ENCODE results near the gene FAM13A. TPM values are rescaled to one million over a fixed set of nuclear protein-coding genes. Genes with fewer than 3 reads are reported as not detected.
A peak's percentile ranks its signal among the peaks of the same experiment; 100 is the strongest.

FAM13A gene
- total and polyA plus RNA-seq, 9 of the 15 experiments (the other 6 are each of a cell fraction or from before 2014, with no cell fraction given), result 11.3 to 23.3 (median 14.7) TPM

- no peak for TF ChIP-seq PTBP1 (IDR thresholded peaks at IDR 0.05; ENCODE audit: low read depth, low read length)
- TF ChIP-seq ETV1 (tag; conservative IDR thresholded peaks at IDR 0.05; ENCODE audit: low read depth), result peak; percentile 76
- no peak for TF ChIP-seq ZNF41 (CRISPR knock-in tag; conservative IDR thresholded peaks at IDR 0.05)
- TF ChIP-seq PHF8 (IDR thresholded peaks at IDR 0.05; ENCODE audit: borderline replicate concordance, low read length), result no peak
- TF ChIP-seq, protein P1, sequence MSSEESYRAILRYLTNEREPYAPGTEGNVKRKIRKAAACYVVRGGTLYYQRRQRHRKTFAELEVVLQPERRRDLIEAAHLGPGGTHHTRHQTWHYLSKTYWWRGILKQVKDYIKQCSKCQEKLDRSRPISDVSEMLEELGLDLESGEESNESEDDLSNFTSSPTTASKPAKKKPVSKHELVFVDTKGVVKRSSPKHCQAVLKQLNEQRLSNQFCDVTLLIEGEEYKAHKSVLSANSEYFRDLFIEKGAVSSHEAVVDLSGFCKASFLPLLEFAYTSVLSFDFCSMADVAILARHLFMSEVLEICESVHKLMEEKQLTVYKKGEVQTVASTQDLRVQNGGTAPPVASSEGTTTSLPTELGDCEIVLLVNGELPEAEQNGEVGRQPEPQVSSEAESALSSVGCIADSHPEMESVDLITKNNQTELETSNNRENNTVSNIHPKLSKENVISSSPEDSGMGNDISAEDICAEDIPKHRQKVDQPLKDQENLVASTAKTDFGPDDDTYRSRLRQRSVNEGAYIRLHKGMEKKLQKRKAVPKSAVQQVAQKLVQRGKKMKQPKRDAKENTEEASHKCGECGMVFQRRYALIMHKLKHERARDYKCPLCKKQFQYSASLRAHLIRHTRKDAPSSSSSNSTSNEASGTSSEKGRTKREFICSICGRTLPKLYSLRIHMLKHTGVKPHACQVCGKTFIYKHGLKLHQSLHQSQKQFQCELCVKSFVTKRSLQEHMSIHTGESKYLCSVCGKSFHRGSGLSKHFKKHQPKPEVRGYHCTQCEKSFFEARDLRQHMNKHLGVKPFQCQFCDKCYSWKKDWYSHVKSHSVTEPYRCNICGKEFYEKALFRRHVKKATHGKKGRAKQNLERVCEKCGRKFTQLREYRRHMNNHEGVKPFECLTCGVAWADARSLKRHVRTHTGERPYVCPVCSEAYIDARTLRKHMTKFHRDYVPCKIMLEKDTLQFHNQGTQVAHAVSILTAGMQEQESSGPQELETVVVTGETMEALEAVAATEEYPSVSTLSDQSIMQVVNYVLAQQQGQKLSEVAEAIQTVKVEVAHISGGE (CRISPR knock-in tag; IDR thresholded peaks at IDR 0.05), result peak in 1 of 3 experiments; percentile 63; a peak in 2 of 6 replicates
- TF ChIP-seq JUNB (CRISPR knock-in tag; conservative IDR thresholded peaks at IDR 0.05), result no peak
- no peak for TF ChIP-seq KLF16 (IDR thresholded peaks at IDR 0.05)
- TF ChIP-seq ZNF316 (IDR thresholded peaks at IDR 0.05), result peak; percentile 64; the same call in 1 of the 2 replicates
- TF ChIP-seq TEAD2 (tag; IDR thresholded peaks at IDR 0.05), result no peak
- no peak for TF ChIP-seq CBX2 (IDR thresholded peaks at IDR 0.05; ENCODE audit: insufficient read depth, low read length, poor library complexity, severe bottlenecking)
- no peak for TF ChIP-seq CBX8 (IDR thresholded peaks at IDR 0.05; ENCODE audit: borderline replicate concordance, extremely low read depth, low read depth, low read length, poor library complexity, severe bottlenecking)
- TF ChIP-seq NR1H2 (CRISPR knock-in tag; IDR thresholded peaks at IDR 0.05), result no peak
- TF ChIP-seq GTF2E2 (tag; IDR thresholded peaks at IDR 0.05), result no peak
- TF ChIP-seq ELF4 (CRISPR knock-in tag; IDR thresholded peaks at IDR 0.05), result no peak
- no peak for TF ChIP-seq ID3 (CRISPR knock-in tag; IDR thresholded peaks at IDR 0.05)
- 0 out of 2 replicates have a peak, but pooled peaks have one; percentile 37 for TF ChIP-seq ID3 (tag; IDR thresholded peaks at IDR 0.05)
- TF ChIP-seq, protein P2, sequence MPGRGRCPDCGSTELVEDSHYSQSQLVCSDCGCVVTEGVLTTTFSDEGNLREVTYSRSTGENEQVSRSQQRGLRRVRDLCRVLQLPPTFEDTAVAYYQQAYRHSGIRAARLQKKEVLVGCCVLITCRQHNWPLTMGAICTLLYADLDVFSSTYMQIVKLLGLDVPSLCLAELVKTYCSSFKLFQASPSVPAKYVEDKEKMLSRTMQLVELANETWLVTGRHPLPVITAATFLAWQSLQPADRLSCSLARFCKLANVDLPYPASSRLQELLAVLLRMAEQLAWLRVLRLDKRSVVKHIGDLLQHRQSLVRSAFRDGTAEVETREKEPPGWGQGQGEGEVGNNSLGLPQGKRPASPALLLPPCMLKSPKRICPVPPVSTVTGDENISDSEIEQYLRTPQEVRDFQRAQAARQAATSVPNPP (IDR thresholded peaks at IDR 0.05; ENCODE audit: borderline replicate concordance, insufficient read depth, insufficient read length), result no peak
- TF ChIP-seq, protein P3, sequence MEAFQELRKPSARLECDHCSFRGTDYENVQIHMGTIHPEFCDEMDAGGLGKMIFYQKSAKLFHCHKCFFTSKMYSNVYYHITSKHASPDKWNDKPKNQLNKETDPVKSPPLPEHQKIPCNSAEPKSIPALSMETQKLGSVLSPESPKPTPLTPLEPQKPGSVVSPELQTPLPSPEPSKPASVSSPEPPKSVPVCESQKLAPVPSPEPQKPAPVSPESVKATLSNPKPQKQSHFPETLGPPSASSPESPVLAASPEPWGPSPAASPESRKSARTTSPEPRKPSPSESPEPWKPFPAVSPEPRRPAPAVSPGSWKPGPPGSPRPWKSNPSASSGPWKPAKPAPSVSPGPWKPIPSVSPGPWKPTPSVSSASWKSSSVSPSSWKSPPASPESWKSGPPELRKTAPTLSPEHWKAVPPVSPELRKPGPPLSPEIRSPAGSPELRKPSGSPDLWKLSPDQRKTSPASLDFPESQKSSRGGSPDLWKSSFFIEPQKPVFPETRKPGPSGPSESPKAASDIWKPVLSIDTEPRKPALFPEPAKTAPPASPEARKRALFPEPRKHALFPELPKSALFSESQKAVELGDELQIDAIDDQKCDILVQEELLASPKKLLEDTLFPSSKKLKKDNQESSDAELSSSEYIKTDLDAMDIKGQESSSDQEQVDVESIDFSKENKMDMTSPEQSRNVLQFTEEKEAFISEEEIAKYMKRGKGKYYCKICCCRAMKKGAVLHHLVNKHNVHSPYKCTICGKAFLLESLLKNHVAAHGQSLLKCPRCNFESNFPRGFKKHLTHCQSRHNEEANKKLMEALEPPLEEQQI (IDR thresholded peaks at IDR 0.05), result peak; percentile 32; the same call in 1 of the 2 replicates
- no peak for TF ChIP-seq STAT5B (CRISPR knock-in tag; IDR thresholded peaks at IDR 0.05)
- no peak for TF ChIP-seq SETDB1 (IDR thresholded peaks at IDR 0.05; ENCODE audit: low read length)
- no peak for TF ChIP-seq NEUROD1 (IDR thresholded peaks at IDR 0.05; ENCODE audit: borderline replicate concordance, low read depth, low read length, partially characterized antibody)
Observed at GRCh38 chr4:89000844-89001360, 56.1 kb downstream of the FAM13A start (continued).

Data from K562 (cell line).